HCT116 (cell line): ENCODE data around the gene KRT37.

Experiments used
- EGR1 ChIP-seq: IDR thresholded peaks from 2 replicates; pipeline ENCODE4 v1.6.1; 2012; ENCODE audit warnings: low read depth
- ELF1 ChIP-seq: IDR thresholded peaks from 2 replicates; pipeline ENCODE4 v1.6.1; 2012; ENCODE audit warnings: low read depth, borderline replicate concordance
- EZH2 ChIP-seq: fragments of 200-600 bp; sonication (generic); IDR thresholded peaks from 2 replicates; pipeline ENCODE4 v1.6.1; 2017; ENCODE audit warnings: antibody characterized with exemption, mixed run types
- EZH2phosphoT487 ChIP-seq: fragments of 200-600 bp; IDR thresholded peaks from 2 replicates; pipeline ENCODE4 v1.6.1; 2018; ENCODE audit warnings: antibody characterized with exemption, borderline replicate concordance
- POLR2AphosphoS5 ChIP-seq: IDR thresholded peaks from 2 replicates; pipeline ENCODE4 v1.6.1; 2011; ENCODE audit warnings: mild to moderate bottlenecking, low read depth, low read length, moderate library complexity
- RAD21 ChIP-seq: IDR thresholded peaks from 2 replicates; pipeline ENCODE4 v1.6.1; 2012; ENCODE audit warnings: low read depth, mild to moderate bottlenecking
- SIN3A ChIP-seq: IDR thresholded peaks from 2 replicates; pipeline ENCODE4 v1.6.1; 2012; ENCODE audit warnings: low read depth
- SP1 ChIP-seq: IDR thresholded peaks from 2 replicates; pipeline ENCODE4 v1.6.1; 2012; ENCODE audit warnings: low read depth
- YY1 ChIP-seq: IDR thresholded peaks from 2 replicates; pipeline ENCODE4 v1.6.1; 2011; ENCODE audit warnings: low read length, low read depth, moderate library complexity, mild to moderate bottlenecking; ENCODE audit not compliant: insufficient replicate concordance; ENCODE audit errors: extremely low read depth
- TF ChIP-seq, protein P1 (sequence below): IDR thresholded peaks from 2 replicates; pipeline ENCODE4 v1.6.1; 2012; ENCODE audit warnings: low read depth
- TF ChIP-seq, protein P2 (sequence below), 3 experiments: fragments of 200-600 bp in 1 of 3; sonication (generic) in 1 of 3; IDR thresholded peaks in 2 of 3; conservative IDR thresholded peaks in 1 of 3; 2 replicates each; pipeline ENCODE4 v1.5.1; 2012 to 2017; ENCODE audit warnings: low read depth in 2 of 3, low read length in 2 of 3, antibody characterized with exemption in 1 of 3, borderline replicate concordance in 1 of 3, control low read depth in 1 of 3, mild to moderate bottlenecking in 1 of 3, mixed read lengths in 1 of 3, mixed run types in 1 of 3, moderate library complexity in 1 of 3; ENCODE audit not compliant: insufficient read depth in 1 of 3

DNA sequence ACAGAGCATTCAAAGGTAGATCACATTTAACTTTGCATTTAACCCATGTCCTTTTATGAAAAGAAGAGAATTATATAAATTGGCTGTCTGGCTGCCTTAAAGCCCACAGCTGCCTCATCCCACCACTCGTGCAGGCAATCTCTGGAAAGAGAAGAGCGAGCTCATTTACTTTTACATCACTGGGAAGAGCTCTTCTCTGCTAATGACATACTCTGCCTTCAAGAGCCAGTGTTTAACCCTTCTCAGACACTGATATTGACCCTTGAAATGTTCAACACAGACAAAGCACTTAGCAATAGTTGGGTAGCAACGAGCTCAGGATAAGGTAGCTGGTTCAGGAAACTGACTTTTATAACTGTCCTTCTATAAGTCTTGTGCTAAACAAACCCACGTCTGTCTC, 9.6 kb upstream of the KRT37 start:
- TF ChIP-seq EZH2 (no peak), RAD21 (no peak), POLR2AphosphoS5 (no peak), YY1 (no peak), SIN3A (no peak), EZH2phosphoT487 (no peak), ELF1 (no peak), SP1 (no peak), EGR1 (no peak)
- TF ChIP-seq, protein P1, sequence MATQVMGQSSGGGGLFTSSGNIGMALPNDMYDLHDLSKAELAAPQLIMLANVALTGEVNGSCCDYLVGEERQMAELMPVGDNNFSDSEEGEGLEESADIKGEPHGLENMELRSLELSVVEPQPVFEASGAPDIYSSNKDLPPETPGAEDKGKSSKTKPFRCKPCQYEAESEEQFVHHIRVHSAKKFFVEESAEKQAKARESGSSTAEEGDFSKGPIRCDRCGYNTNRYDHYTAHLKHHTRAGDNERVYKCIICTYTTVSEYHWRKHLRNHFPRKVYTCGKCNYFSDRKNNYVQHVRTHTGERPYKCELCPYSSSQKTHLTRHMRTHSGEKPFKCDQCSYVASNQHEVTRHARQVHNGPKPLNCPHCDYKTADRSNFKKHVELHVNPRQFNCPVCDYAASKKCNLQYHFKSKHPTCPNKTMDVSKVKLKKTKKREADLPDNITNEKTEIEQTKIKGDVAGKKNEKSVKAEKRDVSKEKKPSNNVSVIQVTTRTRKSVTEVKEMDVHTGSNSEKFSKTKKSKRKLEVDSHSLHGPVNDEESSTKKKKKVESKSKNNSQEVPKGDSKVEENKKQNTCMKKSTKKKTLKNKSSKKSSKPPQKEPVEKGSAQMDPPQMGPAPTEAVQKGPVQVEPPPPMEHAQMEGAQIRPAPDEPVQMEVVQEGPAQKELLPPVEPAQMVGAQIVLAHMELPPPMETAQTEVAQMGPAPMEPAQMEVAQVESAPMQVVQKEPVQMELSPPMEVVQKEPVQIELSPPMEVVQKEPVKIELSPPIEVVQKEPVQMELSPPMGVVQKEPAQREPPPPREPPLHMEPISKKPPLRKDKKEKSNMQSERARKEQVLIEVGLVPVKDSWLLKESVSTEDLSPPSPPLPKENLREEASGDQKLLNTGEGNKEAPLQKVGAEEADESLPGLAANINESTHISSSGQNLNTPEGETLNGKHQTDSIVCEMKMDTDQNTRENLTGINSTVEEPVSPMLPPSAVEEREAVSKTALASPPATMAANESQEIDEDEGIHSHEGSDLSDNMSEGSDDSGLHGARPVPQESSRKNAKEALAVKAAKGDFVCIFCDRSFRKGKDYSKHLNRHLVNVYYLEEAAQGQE = no peak
- TF ChIP-seq, protein P2, sequence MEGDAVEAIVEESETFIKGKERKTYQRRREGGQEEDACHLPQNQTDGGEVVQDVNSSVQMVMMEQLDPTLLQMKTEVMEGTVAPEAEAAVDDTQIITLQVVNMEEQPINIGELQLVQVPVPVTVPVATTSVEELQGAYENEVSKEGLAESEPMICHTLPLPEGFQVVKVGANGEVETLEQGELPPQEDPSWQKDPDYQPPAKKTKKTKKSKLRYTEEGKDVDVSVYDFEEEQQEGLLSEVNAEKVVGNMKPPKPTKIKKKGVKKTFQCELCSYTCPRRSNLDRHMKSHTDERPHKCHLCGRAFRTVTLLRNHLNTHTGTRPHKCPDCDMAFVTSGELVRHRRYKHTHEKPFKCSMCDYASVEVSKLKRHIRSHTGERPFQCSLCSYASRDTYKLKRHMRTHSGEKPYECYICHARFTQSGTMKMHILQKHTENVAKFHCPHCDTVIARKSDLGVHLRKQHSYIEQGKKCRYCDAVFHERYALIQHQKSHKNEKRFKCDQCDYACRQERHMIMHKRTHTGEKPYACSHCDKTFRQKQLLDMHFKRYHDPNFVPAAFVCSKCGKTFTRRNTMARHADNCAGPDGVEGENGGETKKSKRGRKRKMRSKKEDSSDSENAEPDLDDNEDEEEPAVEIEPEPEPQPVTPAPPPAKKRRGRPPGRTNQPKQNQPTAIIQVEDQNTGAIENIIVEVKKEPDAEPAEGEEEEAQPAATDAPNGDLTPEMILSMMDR (IDR thresholded peaks at IDR 0.05 in 2 of 3, conservative IDR thresholded peaks at IDR 0.05 in 1 of 3; ENCODE audit: borderline replicate concordance in 1 of 3, insufficient read depth in 1 of 3, low read depth in 2 of 3, low read length in 2 of 3) = no peak
